GM12878 (cell line): ENCODE results near the gene RAD51B. TPM values are rescaled to one million over a fixed set of nuclear protein-coding genes. Genes with fewer than 3 reads are reported as not detected.

Experiments
- ASH2L ChIP-seq: fragments of 300-600, 200-600 bp; sonication (generic); IDR thresholded peaks from 2 replicates; pipeline ENCODE4 v1.6.1; 2017; ENCODE audit warnings: low read depth, mild to moderate bottlenecking, borderline replicate concordance
- BACH1 ChIP-seq: fragments of 450-650 bp; IDR thresholded peaks from 2 replicates; pipeline ENCODE4 v1.6.1; 2017; ENCODE audit warnings: mild to moderate bottlenecking, borderline replicate concordance
- BCL11A ChIP-seq: IDR thresholded peaks from 2 replicates; pipeline ENCODE4 v1.6.1; 2011; ENCODE audit warnings: low read depth, low read length
- GABPA ChIP-seq: IDR thresholded peaks from 2 replicates; pipeline ENCODE4 v1.6.1; 2014; ENCODE audit warnings: antibody characterized with exemption, low read depth, mild to moderate bottlenecking, inconsistent platforms
- HSF1 ChIP-seq: fragments of 150-350 bp; IDR thresholded peaks from 2 replicates; pipeline ENCODE4 v1.6.1; 2014; ENCODE audit warnings: mild to moderate bottlenecking, low read depth, low read length
- IKZF2 ChIP-seq, 2 experiments: fragments of 450-650 bp; IDR thresholded peaks; 2 replicates each; pipeline ENCODE4 v1.6.1; 2017; ENCODE audit warnings: mild to moderate bottlenecking in 2 of 2, moderate library complexity in 2 of 2
- PRDM15 ChIP-seq: fragments of 450-650 bp; formaldehyde crosslinking; IDR thresholded peaks from 2 replicates; pipeline ENCODE4 v1.4.0; 2020; ENCODE audit warnings: mild to moderate bottlenecking, moderate library complexity
- RELB ChIP-seq: fragments of 450-650 bp; IDR thresholded peaks from 2 replicates; pipeline ENCODE4 v1.6.1; 2017; ENCODE audit warnings: low read depth, mild to moderate bottlenecking, moderate library complexity
- SMARCA5 ChIP-seq: fragments of 450-650 bp; IDR thresholded peaks from 2 replicates; pipeline ENCODE4 v1.6.1; 2017; ENCODE audit warnings: mild to moderate bottlenecking
- SUPT20H ChIP-seq: IDR thresholded peaks from 2 replicates; pipeline ENCODE4 v1.6.1; 2011; ENCODE audit warnings: low read depth, mild to moderate bottlenecking, low read length, moderate library complexity, borderline replicate concordance; ENCODE audit not compliant: control insufficient read depth
- TAF1 ChIP-seq: IDR thresholded peaks from 2 replicates; pipeline ENCODE4 v1.6.1; 2011; ENCODE audit warnings: mild to moderate bottlenecking, low read depth, low read length, borderline replicate concordance
- ZBTB11 ChIP-seq: fragments of 450-650 bp; formaldehyde crosslinking; IDR thresholded peaks from 2 replicates; pipeline ENCODE4 v1.5.0; 2022; ENCODE audit warnings: mild to moderate bottlenecking, missing genetic modification characterization
- ZBTB4 ChIP-seq: fragments of 450-650 bp; formaldehyde crosslinking; IDR thresholded peaks from 2 replicates; pipeline ENCODE4 v1.4.0; 2022; ENCODE audit warnings: mild to moderate bottlenecking, moderate library complexity
- ZNF24 ChIP-seq: fragments of 450-650 bp; IDR thresholded peaks from 2 replicates; pipeline ENCODE4 v1.6.1; 2017; ENCODE audit warnings: antibody characterized with exemption, mild to moderate bottlenecking
- ZNF622 ChIP-seq: fragments of 450-650 bp; IDR thresholded peaks from 2 replicates; pipeline ENCODE4 v1.6.1; 2017; ENCODE audit warnings: mild to moderate bottlenecking, inconsistent platforms
- polyA plus RNA-seq, 11 experiments: library from polyadenylated mRNA; depleted of rRNA in 4 of 11; unstranded in 6 of 11; stranded (reverse) in 5 of 11; fragments of >200 nt; fragmentation: Nextera tagmentation in 4 of 11; fragmentation: Illumina TruSeq in 1 of 11; extraction: Ambion mirVana in 4 of 11; extraction: Trizol in 1 of 11; gene quantifications; 1 replicate in 1 of 11; 2 replicates in 10 of 11; pipeline versions ENCODE4 v1.2.1 to v1.2.3, GENCODE V29; 2011 to 2016; ENCODE audit warnings: inconsistent platforms in 2 of 11, missing spikeins in 2 of 11, low read depth in 1 of 11
- total RNA-seq, 4 experiments: library from RNA; depleted of rRNA in 3 of 4; stranded (reverse); fragments of >200 nt in 3 of 4; fragmentation: Illumina TruSeq in 1 of 4; extraction: Trizol in 1 of 4; gene quantifications; 2 replicates each; pipeline versions ENCODE4 v1.2.1 to v1.2.3, GENCODE V29; 2013 to 2021

RAD51B gene
- total and polyA plus RNA-seq, 10 of the 15 experiments (the other 5 are each of a cell fraction or from before 2014, with no cell fraction given): 9.8 to 26.8 (median 21.3) TPM

- TF ChIP-seq RELB: peak; percentile 76
- TF ChIP-seq PRDM15: no peak
- TF ChIP-seq HSF1: no peak
- TF ChIP-seq IKZF2 (IDR thresholded peaks at IDR 0.05): peak; percentile 70 to 75; a peak in 2 of 4 replicates
- no peak for TF ChIP-seq ZNF622
- no peak for TF ChIP-seq ZBTB11 (CRISPR knock-in tag)
- TF ChIP-seq ASH2L: no peak
- TF ChIP-seq ZNF24: no peak
- TF ChIP-seq TAF1: peak; percentile 12; the same call in 1 of the 2 replicates
- no peak for TF ChIP-seq SMARCA5
- TF ChIP-seq ZBTB4 (CRISPR knock-in tag): no peak
- no peak for TF ChIP-seq SUPT20H
- TF ChIP-seq GABPA: no peak
- 0 out of 2 replicates have a peak, but pooled peaks have one; percentile 8 for TF ChIP-seq BACH1
- 0 out of 2 replicates have a peak, but pooled peaks have one; percentile 21 for TF ChIP-seq BCL11A
Observed at GRCh38 chr14:68506645-68507419, 687.3 kb downstream of the RAD51B start (continued).
